DND-41 (cell line): Measurements from ENCODE around the gene STIMATE.

Experiments
- EZH2 ChIP-seq: IDR thresholded peaks from 3 replicates; pipeline ENCODE4 v1.6.1; 2012; ENCODE audit warnings: borderline replicate concordance, low read depth, mild to moderate bottlenecking, moderate library complexity, low read length, inconsistent platforms; ENCODE audit not compliant: severe bottlenecking
- TF ChIP-seq, protein P1 (sequence below): IDR thresholded peaks from 2 replicates; pipeline ENCODE4 v1.5.1; 2012; ENCODE audit warnings: borderline replicate concordance, low read length, moderate library complexity, mild to moderate bottlenecking; ENCODE audit not compliant: poor library complexity, severe bottlenecking; ENCODE audit errors: extremely low read depth

DNA sequence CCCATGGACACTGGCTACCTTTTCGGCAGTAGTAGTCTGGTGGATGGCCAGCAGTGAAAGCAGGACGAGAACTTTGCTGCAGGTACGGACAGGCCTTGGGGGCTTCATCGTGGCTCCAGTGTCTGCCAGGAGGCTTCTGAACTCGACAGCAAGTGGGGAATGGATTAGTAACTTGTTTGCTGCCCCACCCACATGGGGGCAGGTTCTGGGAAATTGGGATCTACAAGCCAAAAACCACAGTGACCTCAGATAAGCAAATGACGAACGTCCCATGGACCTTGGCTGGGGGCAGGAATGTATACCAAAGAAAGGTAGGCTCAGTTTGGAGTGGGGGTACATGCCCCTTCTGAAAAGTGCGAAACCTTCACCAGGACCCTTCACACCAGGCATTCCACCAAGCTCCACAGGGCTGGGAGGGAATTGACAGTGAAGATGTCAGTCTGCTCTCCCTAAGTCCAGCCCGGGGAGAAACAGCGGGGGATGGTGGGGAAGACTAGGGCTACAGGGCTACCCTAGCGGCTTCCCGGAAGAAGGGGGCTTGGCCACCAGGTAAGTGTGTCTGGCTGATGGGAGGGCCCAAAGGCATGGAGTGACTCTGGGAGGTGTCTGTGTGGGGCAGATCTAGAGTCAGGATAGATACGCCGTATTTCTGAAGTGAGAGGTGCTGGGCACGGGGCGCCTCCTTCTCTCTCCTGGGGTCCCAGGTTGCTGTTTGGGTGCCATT, 66.7 kb downstream of the STIMATE start, which contains the start of gene ITIH4:
- TF ChIP-seq, protein P1, sequence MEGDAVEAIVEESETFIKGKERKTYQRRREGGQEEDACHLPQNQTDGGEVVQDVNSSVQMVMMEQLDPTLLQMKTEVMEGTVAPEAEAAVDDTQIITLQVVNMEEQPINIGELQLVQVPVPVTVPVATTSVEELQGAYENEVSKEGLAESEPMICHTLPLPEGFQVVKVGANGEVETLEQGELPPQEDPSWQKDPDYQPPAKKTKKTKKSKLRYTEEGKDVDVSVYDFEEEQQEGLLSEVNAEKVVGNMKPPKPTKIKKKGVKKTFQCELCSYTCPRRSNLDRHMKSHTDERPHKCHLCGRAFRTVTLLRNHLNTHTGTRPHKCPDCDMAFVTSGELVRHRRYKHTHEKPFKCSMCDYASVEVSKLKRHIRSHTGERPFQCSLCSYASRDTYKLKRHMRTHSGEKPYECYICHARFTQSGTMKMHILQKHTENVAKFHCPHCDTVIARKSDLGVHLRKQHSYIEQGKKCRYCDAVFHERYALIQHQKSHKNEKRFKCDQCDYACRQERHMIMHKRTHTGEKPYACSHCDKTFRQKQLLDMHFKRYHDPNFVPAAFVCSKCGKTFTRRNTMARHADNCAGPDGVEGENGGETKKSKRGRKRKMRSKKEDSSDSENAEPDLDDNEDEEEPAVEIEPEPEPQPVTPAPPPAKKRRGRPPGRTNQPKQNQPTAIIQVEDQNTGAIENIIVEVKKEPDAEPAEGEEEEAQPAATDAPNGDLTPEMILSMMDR: no peak
- TF ChIP-seq EZH2: no peak
